HG02885 (cell line): ENCODE measurements around the gene SCFD2.
"Not testable (repeated sequence)": the region's sequence is repeated elsewhere in the genome, so short reads cannot be mapped to it uniquely, and the experiment has no call there.

Experiments
- ATAC-seq: cut with Tn5 transposase; IDR thresholded peaks from one replicate; pipeline ENCODE4 v1.9.1; 2021; ENCODE audit warnings: mild to moderate bottlenecking; ENCODE audit not compliant: unreplicated experiment, poor library complexity

Gene SCFD2

DNA sequence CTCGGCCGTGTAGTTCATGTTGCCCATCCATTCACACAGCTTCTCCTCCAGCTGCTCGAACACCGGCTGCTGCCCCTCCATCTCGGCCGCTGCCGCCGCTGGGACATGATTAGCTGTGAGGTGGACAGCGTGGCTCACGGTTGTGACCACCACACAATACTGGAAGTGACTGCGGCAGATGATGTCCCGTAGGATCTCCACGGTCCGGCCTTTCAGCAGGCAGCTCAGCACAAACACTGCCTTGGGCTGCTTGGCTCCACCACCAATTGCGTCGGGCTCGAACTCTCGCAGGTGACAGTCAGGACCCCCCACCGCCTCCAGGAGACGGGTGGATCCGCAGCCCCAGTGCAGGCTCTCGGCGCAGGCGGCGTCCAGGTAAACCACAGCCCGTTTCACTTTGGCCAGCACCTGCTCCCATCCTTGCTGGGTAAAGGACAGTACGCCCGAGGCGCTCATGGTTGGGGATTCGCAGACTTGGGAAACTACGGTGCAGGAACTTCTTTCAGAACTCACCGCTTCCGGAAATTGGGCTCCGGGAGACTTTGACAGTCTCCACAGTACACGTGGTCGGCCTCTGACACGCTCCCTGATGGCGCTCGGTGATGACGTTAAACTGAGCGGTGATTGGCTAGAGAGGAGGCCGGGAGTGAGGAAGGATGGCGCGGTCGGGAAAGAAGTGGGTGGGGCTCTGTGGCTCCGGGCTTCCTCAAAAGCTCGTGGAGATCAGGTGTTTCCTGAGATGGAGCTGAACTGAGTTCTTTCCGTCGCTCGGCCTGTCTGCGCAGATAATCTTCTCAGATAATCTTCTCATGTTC is at the start of gene SCFD2:
Gene SCFD2, minus strand, starts transcription at position 576 of the 815 bp plus-strand sequence.
- ATAC-seq, result peak; percentile 97

DNA sequence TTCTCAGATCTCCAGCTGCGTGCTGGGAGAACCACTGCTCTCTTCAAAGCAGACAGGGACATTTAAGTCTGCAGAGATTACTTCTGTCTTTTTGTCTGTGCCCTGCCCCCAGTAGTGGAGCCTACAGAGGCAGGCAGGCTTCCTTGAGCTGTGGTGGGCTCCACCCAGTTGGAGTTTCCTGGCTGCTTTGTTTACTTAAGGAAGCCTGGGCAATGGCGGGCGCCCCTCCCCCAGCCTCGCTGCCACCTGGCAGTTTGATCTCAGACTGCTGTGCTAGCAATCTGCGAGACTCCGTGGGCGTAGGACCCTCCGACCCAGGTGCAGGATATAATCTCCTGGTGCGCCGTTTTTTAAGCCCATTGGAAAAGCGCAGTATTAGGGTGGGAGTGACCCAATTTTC is 43.6 kb upstream of the SCFD2 start:
- ATAC-seq, result not testable (repeated sequence)

DNA sequence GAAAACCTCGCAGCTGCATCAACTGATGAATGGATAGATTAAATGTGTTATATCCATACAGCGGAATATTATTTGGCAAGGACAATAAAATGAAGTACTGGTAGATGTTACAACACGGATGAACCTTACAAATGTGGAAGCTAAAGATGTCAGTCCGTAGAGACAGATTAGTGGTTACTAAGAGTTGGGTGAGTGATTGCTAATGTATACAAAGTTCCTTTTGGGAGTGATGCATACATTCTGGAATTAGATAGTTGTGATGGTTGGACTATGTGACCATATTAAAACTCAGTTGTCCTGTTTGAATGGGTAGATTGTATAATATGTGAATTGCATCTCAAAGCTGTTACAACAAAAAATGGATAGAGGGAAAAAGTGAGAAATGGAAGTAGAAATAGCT is 14.4 kb upstream of the SCFD2 start:
- no peak for ATAC-seq

DNA sequence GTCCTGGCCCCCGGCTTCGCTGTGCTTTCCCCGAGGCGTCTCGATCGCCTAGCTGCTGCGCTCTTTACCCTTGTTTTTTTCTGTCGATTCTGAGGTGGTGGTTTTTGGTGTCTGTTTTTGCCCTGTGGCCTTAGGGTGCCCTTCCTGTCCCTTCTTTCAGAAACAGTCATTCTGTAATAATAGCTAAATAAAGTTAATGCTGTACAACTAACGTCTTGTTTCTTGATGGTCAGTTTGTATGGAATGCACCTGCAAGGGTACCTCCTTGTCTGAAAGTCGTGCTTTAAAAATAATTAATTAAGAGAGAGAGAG is 12.3 kb upstream of the SCFD2 start:
- no peak for ATAC-seq

DNA sequence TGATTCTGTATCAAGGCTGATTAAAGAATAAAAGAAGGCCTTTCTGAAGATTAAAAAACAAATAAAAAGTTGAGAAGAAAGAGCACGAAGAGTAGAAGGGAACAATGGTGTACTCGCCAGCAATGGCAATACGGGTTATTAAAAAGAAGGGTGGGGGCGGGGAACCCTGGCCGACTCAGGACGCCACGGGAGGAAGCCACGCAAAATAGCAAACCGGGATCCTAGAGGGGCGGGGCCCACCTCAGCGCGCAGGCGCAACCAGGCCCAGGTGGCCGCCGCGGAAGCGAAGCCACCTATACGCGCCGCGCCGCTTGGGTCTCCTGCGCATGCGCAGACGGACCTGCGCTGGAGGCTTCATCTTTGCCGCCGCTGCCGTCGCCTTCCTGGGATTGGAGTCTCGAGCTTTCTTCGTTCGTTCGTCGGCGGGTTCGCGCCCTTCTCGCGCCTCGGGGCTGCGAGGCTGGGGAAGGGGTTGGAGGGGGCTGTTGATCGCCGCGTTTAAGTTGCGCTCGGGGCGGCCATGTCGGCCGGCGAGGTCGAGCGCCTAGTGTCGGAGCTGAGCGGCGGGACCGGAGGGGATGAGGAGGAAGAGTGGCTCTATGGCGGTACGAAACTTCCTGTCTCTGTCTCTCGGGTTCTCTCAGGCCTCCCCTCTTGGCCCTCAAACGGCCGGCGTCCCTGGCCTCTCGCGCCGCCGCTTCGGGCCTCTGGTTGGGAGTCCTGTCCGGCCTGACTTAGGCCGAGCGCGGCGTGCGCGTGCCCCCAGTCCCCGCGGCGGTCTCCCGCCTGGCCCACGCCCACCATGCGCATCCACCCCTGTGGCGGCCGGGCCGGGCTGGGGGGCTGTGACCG is 11.7 kb upstream of the SCFD2 start, which contains the start of gene FIP1L1:
Gene FIP1L1, plus strand, starts transcription at position 323 of the 852 bp plus-strand sequence. Its CDS starts 198 bp downstream, at position 521.
- ATAC-seq, result peak; percentile 90

DNA sequence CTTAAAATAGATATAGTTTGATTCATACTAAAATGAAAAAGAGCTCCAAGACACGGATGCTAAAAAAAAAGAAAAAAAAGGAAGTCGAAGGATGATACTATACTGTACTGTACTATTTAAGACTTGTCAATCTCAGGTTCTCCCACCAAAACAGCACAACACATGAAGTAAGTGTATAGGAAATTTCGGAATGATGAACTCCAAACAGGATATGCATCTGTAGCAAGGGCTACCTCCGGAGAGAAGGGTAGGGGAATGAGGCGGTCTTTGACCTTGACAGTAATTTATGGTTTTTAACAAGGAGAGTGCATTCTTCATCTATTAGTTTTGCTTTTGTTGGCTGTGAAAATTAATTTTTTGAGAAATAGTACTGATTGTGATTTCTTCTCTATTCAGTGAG is 11.0 kb upstream of the SCFD2 start:
- no peak for ATAC-seq

DNA sequence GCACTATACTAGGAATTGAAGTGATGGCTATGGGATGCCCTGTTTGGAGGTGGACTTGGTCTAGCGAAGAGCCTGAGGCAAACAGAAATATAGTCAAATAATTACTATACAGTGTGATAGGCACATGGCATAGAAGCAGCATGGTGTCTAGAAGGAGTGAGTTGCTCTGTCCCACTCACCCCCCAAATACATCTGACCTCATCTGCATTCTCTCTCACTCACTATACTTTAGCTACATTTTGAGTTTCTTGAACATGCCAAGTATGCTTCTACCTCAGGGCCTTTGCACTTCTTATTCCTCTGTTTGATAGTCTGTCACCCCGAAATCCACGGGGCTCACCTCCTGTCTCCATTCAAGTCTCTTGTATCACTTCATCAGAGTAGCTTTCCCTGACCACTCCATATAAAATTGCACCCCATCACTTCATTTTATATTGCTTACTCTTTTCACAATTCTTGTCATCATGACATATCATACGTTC is 9.0 kb upstream of the SCFD2 start:
- no peak for ATAC-seq

DNA sequence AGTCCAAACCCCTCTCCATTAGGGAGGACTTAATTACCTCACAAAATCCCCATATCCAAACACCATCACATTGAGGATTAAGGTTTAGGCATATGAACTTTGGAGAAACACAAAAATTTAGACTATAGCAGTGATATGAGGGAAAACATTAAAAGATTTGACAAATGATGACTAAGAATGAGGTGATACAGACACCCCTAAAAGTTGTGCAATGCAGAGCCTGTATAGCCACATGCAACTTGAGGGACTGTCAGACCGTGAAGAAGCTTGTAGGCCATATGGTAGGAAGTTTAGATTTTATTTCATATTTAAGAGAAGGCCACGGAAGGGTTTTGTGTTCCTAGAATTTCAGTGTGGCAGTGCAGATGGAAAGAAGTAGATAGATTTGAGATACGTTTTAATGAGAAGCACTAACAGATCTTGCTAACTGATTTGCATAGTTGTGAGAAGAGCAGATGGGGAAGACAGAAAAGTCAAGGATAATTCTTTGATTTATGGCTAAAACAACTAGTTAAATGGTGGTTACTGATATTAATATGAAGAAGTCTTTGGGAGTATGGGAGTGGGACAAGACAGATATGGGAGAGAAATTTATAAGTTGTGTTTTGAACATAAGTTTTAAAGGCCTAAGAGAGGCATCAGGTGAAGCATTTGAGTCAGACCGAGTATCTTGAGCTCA is 6.1 kb upstream of the SCFD2 start:
- no peak for ATAC-seq

DNA sequence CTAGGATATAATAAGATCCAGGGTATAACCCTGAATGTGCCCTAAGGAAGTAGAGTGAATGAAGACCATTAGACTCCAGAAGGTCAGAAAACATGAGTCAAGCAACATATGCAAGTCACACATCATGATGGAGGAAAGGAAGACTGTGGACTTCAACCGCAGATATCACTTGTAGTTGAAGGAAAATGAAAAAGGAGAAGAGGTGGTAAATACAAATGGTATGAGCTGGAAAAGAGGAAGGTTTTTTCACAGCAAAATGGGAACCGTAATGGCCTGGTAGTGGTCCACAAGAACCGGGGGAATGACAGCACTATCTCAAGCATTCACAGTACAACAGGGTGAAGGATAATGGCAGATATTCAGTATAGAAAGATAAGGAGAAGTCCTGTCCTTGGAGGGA is 5.2 kb upstream of the SCFD2 start:
- ATAC-seq, result no peak

DNA sequence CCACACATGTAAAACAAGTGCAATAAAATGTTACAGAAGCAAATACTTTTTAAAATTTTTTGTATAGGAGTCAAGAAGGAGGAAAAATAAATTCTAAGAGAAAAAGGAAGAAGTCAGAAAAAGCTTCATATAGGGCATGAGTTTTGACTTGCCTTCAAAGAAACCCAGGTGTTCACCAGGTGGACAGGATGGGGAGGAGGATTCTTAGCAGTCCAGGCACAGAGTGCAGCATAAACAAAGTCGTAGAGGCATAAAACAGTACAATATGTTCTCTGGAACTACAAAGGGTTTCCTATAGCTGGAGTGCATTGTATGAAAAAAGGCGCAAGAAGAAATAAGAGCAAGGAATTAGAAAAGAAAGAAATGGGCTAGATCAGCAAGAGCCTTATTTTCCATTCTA is 1.9 kb upstream of the SCFD2 start:
- no peak for ATAC-seq

DNA sequence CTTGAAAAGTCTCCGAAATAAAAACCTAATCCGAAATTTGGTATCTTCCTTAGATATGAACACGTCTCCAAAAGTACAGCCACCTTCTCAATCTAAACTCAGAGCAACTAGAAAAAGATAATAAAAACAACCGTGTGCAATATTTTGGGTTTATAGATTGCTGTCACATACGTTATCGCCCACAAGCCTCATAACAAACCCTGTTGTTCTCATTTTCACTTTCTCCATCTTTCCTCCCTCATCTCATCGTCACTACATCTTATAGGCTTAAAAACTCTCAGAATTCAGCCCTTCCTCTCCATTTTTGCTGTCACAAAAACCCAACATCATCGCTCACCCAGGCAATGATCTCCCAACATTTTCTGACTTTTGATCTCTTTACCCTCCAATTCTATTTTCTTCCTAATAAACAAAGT is 448 bp upstream of the SCFD2 start:
- ATAC-seq, result peak; percentile 17

DNA sequence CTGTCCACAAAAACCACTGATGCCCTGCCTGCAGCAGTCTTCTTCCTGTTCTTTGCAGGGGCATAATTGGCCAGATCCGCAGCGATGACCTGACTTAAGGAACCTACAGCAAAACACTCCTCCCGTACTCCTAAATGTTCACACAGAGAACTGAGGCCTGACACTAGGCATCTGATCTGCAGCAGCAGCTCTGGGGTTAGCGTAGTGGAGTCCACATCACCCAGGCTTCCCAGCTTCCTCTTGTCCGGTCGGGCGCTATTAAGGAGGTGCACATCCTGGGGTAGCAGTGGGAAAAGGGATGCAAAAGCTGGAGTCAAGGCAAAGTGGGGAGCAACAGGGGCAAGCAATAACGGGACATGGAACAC is 758 bp downstream of the SCFD2 start:
- peak; percentile 10 for ATAC-seq

DNA sequence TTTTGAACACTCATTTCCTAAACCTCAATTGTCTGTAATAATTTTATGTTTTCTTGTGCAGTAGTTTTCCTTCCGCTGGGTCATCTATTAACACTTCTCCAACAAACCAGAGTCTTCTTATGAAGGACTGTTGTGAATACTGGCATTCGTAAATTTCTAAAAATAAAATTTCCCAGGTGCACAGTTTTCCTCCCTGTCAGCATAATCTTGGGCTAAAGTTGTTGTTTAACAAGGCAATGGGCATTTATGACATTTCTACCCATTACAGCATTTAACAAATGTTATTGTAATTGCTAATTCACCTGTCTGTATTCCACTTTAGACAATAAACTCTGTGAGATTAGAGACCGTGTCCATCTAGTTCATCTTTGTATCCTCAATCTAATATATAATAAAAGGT is 1.2 kb downstream of the SCFD2 start:
- no peak for ATAC-seq

DNA sequence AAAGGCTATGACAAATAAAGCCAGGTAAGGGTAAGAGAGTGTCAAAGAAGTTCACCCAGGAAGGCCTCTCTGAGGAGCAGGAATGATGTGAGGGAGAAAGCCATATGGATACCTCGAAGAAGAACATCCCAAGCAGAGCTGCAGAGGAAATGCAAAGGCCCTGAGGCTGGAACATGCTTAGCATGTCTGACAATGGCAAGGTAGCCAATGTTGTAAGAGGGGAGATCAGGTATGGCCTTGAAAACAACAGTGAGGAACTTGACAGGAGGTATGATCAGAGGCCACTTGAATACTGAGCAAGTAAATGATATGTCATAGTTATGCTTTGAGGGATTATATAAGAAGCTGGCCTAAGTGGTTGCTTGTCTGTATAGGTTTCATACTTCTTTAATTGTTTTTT is 3.8 kb downstream of the SCFD2 start:
- ATAC-seq, result no peak

DNA sequence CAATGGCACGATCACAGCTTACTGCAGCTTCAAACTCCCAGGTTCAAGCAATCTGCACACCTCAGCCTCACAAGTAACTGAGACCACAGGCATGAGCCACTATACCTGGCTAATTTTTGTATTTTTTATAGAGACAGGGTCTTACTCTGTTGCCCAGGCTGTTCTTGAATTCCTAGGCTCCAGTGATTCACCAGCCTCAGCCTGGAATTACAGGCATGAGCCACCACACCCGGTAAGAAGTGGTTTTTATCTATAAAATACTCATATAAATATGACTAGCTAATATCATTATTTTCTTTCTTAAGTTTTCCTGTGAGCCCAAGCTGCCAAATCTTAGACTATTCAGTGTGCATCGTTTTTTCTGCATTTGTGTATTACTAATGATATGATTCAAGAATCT is 4.4 kb downstream of the SCFD2 start:
- ATAC-seq, result no peak

DNA sequence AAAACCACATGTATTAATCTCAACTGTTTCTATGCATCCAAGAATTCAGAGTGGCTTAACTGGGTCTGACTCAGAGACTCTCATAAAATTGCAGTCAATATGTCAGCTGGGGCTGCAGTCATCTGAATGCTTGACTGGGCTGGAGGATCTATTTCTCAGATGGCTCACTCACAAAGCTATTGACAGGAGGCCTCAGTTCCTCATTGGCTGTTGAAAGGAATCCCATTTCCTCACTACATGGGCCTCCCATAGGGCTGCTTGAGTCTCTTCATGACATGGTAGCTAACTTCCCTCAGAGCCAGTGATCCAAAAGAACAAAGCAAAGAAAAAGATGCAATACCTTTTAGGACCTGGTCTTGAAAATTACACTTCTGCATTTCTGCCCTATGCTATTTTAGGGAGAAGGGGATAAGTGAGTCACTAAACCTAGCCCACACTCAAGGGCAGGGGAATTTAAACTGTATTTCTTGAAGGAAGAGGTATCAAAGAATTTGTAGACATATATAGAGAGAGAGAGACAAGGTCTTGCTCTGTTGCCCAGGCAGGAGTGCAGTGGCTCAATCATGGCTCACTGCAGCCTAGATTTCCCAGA is 9.8 kb downstream of the SCFD2 start:
- peak; percentile 33 for ATAC-seq

DNA sequence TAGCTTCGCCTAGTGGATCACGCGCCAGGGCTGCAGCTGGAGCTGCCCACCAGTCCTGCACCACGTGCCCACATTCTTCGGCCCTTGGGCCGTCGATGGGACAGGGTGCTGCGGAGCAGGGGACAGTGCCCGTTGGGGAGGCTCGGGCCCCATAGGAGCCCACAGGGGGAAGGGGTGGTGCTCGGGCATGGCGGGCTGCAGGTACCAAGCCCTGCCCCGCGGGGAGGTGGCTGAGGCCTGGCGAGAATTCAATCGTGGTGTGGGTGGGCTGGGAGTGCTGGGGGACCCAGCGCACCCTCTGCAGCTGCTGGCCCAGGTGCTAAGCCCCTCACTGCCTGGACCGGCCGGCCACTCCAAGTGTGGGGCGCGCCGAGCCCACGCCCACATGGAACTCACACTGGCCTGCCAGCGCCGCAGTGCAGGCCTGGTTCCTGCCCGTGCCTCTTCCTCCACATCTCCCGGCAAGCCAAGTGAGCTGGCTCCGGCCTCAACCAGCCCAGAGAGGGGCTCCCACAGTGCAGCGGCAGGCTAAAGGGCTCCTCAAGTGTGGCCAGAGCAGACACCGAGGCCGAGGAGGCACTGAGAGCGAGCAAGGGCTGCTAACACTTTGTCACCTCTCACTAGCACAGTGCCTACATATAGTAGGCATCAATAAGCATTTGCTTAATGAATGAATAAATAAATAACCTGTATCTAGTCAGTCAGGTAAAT is 11.7 kb downstream of the SCFD2 start:
- ATAC-seq, result no peak

DNA sequence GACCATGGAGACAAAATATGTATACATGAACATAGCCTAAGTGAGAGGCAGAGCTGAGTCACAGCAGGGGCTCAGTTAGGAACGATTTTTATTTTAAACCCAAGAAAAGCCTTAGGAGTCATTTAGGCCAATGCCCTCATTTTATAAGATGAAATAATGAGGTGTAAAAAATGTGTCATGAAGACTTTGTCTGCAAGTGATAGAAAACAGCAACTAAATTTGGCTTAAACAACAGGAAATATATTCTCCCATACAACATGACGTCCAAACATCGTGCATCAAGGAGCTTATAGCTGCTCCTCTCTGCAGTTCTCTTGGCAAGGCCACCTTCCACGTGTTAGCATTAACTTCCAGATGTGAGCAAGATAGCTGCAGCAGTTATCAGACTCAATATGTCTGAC is 16.8 kb downstream of the SCFD2 start:
- ATAC-seq, result no peak

DNA sequence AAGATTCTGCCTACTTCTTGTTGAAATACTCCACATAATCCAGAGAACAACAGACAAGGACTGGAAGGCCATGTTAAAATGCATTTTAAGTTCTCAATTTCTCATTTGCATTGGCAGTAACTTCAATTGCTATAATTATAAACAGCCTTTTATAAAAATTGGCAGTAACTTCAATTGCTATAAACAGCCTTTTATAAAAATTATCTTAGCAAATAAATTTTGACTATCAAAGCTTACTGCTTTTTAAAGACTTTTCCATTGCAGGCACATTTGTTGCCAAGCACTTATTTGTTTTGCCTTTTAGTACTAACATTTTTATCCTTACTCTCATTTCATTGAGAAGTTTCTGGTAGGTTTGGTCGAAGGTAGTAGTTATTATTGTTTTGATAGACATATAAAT is 17.8 kb downstream of the SCFD2 start:
- ATAC-seq, result no peak
